HCT116 (cell line): ENCODE measurements around the gene RXFP4. TPM values are rescaled to one million over a fixed set of nuclear protein-coding genes. Genes with fewer than 3 reads are reported as not detected.

Experiments
- ATAC-seq: fragments of 200-7000 bp; cut with Tn5 transposase; 2 replicates; pipeline ENCODE4 v1.9.1; 2020; ENCODE audit warnings: mild to moderate bottlenecking, moderate library complexity
- BruUV-seq: library from RNA; stranded (reverse); fragments of 400-500 nt; replicated peaks from 2 replicates; lab custom pipeline; 2021; lab: Mats Ljungman, UMichigan
- CTCF ChIA-PET: fragments of 300-600 bp; sonication (Branson Sonifier 250); formaldehyde crosslinking; loops from one replicate; lab custom pipeline; 2021; ENCODE audit warnings: antibody characterized with exemption; lab: Charles Lee
- POLR2A ChIA-PET: fragments of 300-600, 350-600 bp; sonication (Branson Sonifier 250); formaldehyde crosslinking; loops from one replicate; lab custom pipeline; 2021; ENCODE audit warnings: antibody characterized with exemption; lab: Charles Lee
- RAD21 ChIA-PET, 2 experiments: fragments of 300-600 bp; sonication (Branson Sonifier 250); formaldehyde crosslinking; loops; one replicate each; lab custom pipeline; 2023; ENCODE audit warnings: low total read pairs in 2 of 2; ENCODE audit not compliant: uncharacterized antibody in 2 of 2, unreplicated experiment in 2 of 2, low non-redundant PET in 1 of 2; lab: Charles Lee
- DNase-seq: peaks from one replicate; pipeline ENCODE4 v3.0.0-alpha.2; 2010; ENCODE audit warnings: low read depth, low spot score
- H2AFZ ChIP-seq: fragments of 200-600 bp; shearing (Covaris generic), sonication (generic); 2 replicates; pipeline ENCODE4 v1.6.1; 2017; ENCODE audit warnings: low read depth, mixed run types, mixed read lengths, antibody characterized with exemption, low read length; ENCODE audit not compliant: poor library complexity, severe bottlenecking
- H3K27ac ChIP-seq: 2 replicates; pipeline ENCODE4 v1.5.1; 2012; ENCODE audit warnings: low read depth, low read length
- H3K27me3 ChIP-seq: fragments of 200-600 bp; sonication (generic); 2 replicates; pipeline ENCODE4 v1.6.1; 2016; ENCODE audit warnings: mixed run types, low read length, mixed read lengths; ENCODE audit not compliant: insufficient read depth
- H3K36me3 ChIP-seq, 2 experiments: fragments of 200-500 bp in 1 of 2; fragments of 200-600 bp in 1 of 2; sonication (Bioruptor generic) in 1 of 2; sonication (generic) in 1 of 2; 2 replicates each; pipeline versions ENCODE4 v1.5.1 to v1.6.1; 2014 to 2016; ENCODE audit warnings: low read length in 2 of 2, inconsistent platforms in 1 of 2, mixed read lengths in 1 of 2, mixed run types in 1 of 2; ENCODE audit not compliant: insufficient read depth in 2 of 2, control insufficient read depth in 1 of 2
- H3K4me1 ChIP-seq, 2 experiments: fragments of 200-600 bp in 1 of 2; sonication (generic) in 1 of 2; 2 replicates each; pipeline versions ENCODE4 v1.5.1 to v1.6.1; 2012 to 2017; ENCODE audit warnings: low read length in 2 of 2, inconsistent platforms in 1 of 2, mild to moderate bottlenecking in 1 of 2, mixed read lengths in 1 of 2, mixed run types in 1 of 2, moderate library complexity in 1 of 2; ENCODE audit not compliant: insufficient read depth in 2 of 2, control insufficient read depth in 1 of 2
- H3K4me2 ChIP-seq: fragments of 200-600 bp; sonication (generic); 2 replicates; pipeline ENCODE4 v1.6.1; 2017; ENCODE audit warnings: mixed run types, low read length, mixed read lengths
- H3K4me3 ChIP-seq, 2 experiments: fragments of 200-600 bp in 1 of 2; sonication (generic) in 1 of 2; replicated peaks in 1 of 2; 2 replicates each; pipeline ENCODE4 v1.5.1; 2011 to 2016; ENCODE audit warnings: low read length in 2 of 2, control low read depth in 1 of 2, low read depth in 1 of 2, mild to moderate bottlenecking in 1 of 2, mixed read lengths in 1 of 2, mixed run types in 1 of 2
- H3K79me2 ChIP-seq: fragments of 200-600 bp; sonication (generic); 2 replicates; pipeline ENCODE4 v1.6.1; 2017; ENCODE audit warnings: mild to moderate bottlenecking, mixed run types, low read length, moderate library complexity, mixed read lengths; ENCODE audit not compliant: insufficient read depth
- H3K9ac ChIP-seq: fragments of 200-600 bp; sonication (generic); 2 replicates; pipeline ENCODE4 v1.6.1; 2016; ENCODE audit warnings: low read length, mixed read lengths
- H3K9me2 ChIP-seq: fragments of 200-600 bp; sonication (generic), shearing (Covaris generic); 2 replicates; pipeline ENCODE4 v1.6.1; 2017; ENCODE audit warnings: mixed run types, mild to moderate bottlenecking, moderate library complexity; ENCODE audit not compliant: insufficient read depth
- H3K9me3 ChIP-seq, 2 experiments: fragments of 200-500 bp in 1 of 2; fragments of 200-600 bp in 1 of 2; sonication (Bioruptor generic) in 1 of 2; sonication (generic) in 1 of 2; 2 replicates each; pipeline ENCODE4 v1.6.1; 2014 to 2017; ENCODE audit warnings: low read length in 2 of 2, mixed read lengths in 2 of 2, inconsistent platforms in 1 of 2, low read depth in 1 of 2, mild to moderate bottlenecking in 1 of 2, mixed run types in 1 of 2, moderate library complexity in 1 of 2; ENCODE audit not compliant: control insufficient read depth in 1 of 2, insufficient read depth in 1 of 2
- H4K20me1 ChIP-seq: fragments of 200-600 bp; sonication (generic), shearing (Covaris generic); 2 replicates; pipeline ENCODE4 v1.6.1; 2017; ENCODE audit warnings: mixed run types, mild to moderate bottlenecking, moderate library complexity; ENCODE audit not compliant: insufficient read depth
- CEBPB ChIP-seq: IDR thresholded peaks from 2 replicates; pipeline ENCODE4 v1.6.1; 2012; ENCODE audit warnings: low read depth
- EZH2phosphoT487 ChIP-seq: fragments of 200-600 bp; IDR thresholded peaks from 2 replicates; pipeline ENCODE4 v1.6.1; 2018; ENCODE audit warnings: antibody characterized with exemption, borderline replicate concordance
- MAX ChIP-seq: IDR thresholded peaks from 2 replicates; pipeline ENCODE4 v1.6.1; 2012
- POLR2AphosphoS5 ChIP-seq: IDR thresholded peaks from 2 replicates; pipeline ENCODE4 v1.6.1; 2011; ENCODE audit warnings: mild to moderate bottlenecking, low read depth, low read length, moderate library complexity
- YY1 ChIP-seq: IDR thresholded peaks from 2 replicates; pipeline ENCODE4 v1.6.1; 2011; ENCODE audit warnings: low read length, low read depth, moderate library complexity, mild to moderate bottlenecking; ENCODE audit not compliant: insufficient replicate concordance; ENCODE audit errors: extremely low read depth
- ZBTB33 ChIP-seq: IDR thresholded peaks from 2 replicates; pipeline ENCODE4 v1.6.1; 2011; ENCODE audit warnings: mild to moderate bottlenecking, low read length, moderate library complexity; ENCODE audit not compliant: insufficient replicate concordance; ENCODE audit errors: extremely low read depth
- ZFX ChIP-seq: fragments of 450-650 bp; IDR thresholded peaks from 2 replicates; pipeline ENCODE4 v1.6.1; 2017
- ZNF274 ChIP-seq: fragments of 200-500 bp; sonication (Bioruptor generic); IDR thresholded peaks from 2 replicates; pipeline ENCODE4 v1.6.1; 2014; ENCODE audit warnings: mild to moderate bottlenecking, low read depth, low read length, inconsistent platforms
- intact Hi-C: fragments of 100-400 bp; cut with micrococcal nuclease; formaldehyde crosslinking; loops from 2 replicates; pipeline ENCODE4 v1.10.0; 2022
- total RNA-seq: library from RNA; stranded (reverse); gene quantifications from one replicate; pipeline ENCODE4 v1.2.1, GENCODE V29; 2021; ENCODE audit not compliant: unreplicated experiment
- TF ChIP-seq, protein P1 (sequence below), 3 experiments: fragments of 200-600 bp in 1 of 3; sonication (generic) in 1 of 3; IDR thresholded peaks in 2 of 3; conservative IDR thresholded peaks in 1 of 3; 2 replicates each; pipeline ENCODE4 v1.5.1; 2012 to 2017; ENCODE audit warnings: low read depth in 2 of 3, low read length in 2 of 3, antibody characterized with exemption in 1 of 3, borderline replicate concordance in 1 of 3, control low read depth in 1 of 3, mild to moderate bottlenecking in 1 of 3, mixed read lengths in 1 of 3, mixed run types in 1 of 3, moderate library complexity in 1 of 3; ENCODE audit not compliant: insufficient read depth in 1 of 3

The RXFP4 gene
- total RNA-seq, 1 experiment from 2014 or later: 0.20 TPM

- no peak for TF ChIP-seq CEBPB
- TF ChIP-seq, protein P1, sequence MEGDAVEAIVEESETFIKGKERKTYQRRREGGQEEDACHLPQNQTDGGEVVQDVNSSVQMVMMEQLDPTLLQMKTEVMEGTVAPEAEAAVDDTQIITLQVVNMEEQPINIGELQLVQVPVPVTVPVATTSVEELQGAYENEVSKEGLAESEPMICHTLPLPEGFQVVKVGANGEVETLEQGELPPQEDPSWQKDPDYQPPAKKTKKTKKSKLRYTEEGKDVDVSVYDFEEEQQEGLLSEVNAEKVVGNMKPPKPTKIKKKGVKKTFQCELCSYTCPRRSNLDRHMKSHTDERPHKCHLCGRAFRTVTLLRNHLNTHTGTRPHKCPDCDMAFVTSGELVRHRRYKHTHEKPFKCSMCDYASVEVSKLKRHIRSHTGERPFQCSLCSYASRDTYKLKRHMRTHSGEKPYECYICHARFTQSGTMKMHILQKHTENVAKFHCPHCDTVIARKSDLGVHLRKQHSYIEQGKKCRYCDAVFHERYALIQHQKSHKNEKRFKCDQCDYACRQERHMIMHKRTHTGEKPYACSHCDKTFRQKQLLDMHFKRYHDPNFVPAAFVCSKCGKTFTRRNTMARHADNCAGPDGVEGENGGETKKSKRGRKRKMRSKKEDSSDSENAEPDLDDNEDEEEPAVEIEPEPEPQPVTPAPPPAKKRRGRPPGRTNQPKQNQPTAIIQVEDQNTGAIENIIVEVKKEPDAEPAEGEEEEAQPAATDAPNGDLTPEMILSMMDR (IDR thresholded peaks at IDR 0.05 in 2 of 3, conservative IDR thresholded peaks at IDR 0.05 in 1 of 3; ENCODE audit: borderline replicate concordance in 1 of 3, insufficient read depth in 1 of 3, low read depth in 2 of 3, low read length in 2 of 3): no peak
- no peak for TF ChIP-seq ZNF274
- no peak for TF ChIP-seq POLR2AphosphoS5
- TF ChIP-seq EZH2phosphoT487: no peak
- TF ChIP-seq ZFX: no peak
- no peak for TF ChIP-seq ZBTB33
- TF ChIP-seq MAX: no peak
- no peak for TF ChIP-seq YY1
- Histone ChIP-seq H3K79me2 (peaks cover 21% of the 10 kb centered on the region; the same call in 1 of the 2 replicates), H3K27me3 (no peaks in the 10 kb centered on the region), H3K36me3 (peaks cover 50 to 52% of the 10 kb centered on the region in 2 experiments; a peak in 3 of 4 replicates), H4K20me1 (peaks cover 5% of the 10 kb centered on the region; the same call in 1 of the 2 replicates), H3K4me2 (no peak overlapping the region), H2AFZ (no peak overlapping the region), H3K27ac (no peak overlapping the region), H3K4me3 (no peak overlapping the region), H3K4me1 (peaks cover 0 to 7% of the 10 kb centered on the region in 2 experiments; a peak in 1 of 4 replicates), H3K9me2 (no peaks in the 10 kb centered on the region), H3K9me3 (no peaks in the 10 kb centered on the region), H3K9ac (no peak overlapping the region)
- RAD21 ChIA-PET: no interaction called here
- intact Hi-C loops: no loop called here
- ATAC-seq (no peak), DNase-seq (no peak)
- BruUV-seq: no TSS peak
- POLR2A ChIA-PET: no interaction called here
- CTCF ChIA-PET: no interaction called here
These were observed 41.3 kb upstream of the RXFP4 start for GRCh38 chr1:155900161-155900560.
